Nephron (organoid): Measurements from ENCODE around the gene HMGB4.

Experiments
- H3K27ac Mint-ChIP-seq, 3 experiments: 2 replicates each; pipeline ENCODE4 v1.8.0; 2020; ENCODE audit warnings: mixed read lengths in 3 of 3, mild to moderate bottlenecking in 2 of 3, moderate library complexity in 1 of 3
- H3K27me3 Mint-ChIP-seq: 2 replicates; pipeline ENCODE4 v1.8.0; 2021; ENCODE audit warnings: low read depth, mild to moderate bottlenecking, moderate library complexity, mixed read lengths
- H3K36me3 Mint-ChIP-seq: 2 replicates; pipeline ENCODE4 v1.8.0; 2020; ENCODE audit warnings: low read depth, mixed read lengths
- H3K4me1 Mint-ChIP-seq: 2 replicates; pipeline ENCODE4 v1.8.0; 2020; ENCODE audit warnings: mixed read lengths
- H3K4me3 Mint-ChIP-seq, 3 experiments: 2 replicates each; pipeline ENCODE4 v1.8.0; 2020; ENCODE audit warnings: mild to moderate bottlenecking in 3 of 3, mixed read lengths in 3 of 3, moderate library complexity in 2 of 3
- H3K9me3 Mint-ChIP-seq: 2 replicates; pipeline ENCODE4 v1.8.0; 2020; ENCODE audit warnings: mixed read lengths
- TF ChIP-seq, protein P1 (sequence below), 3 experiments: fragments of 200-600 bp; sonication (generic); IDR thresholded peaks; one replicate each; pipeline ENCODE4 v1.5.0; 2021; ENCODE audit warnings: antibody characterized with exemption in 3 of 3; ENCODE audit not compliant: unreplicated experiment in 3 of 3

The HMGB4 gene

DNA sequence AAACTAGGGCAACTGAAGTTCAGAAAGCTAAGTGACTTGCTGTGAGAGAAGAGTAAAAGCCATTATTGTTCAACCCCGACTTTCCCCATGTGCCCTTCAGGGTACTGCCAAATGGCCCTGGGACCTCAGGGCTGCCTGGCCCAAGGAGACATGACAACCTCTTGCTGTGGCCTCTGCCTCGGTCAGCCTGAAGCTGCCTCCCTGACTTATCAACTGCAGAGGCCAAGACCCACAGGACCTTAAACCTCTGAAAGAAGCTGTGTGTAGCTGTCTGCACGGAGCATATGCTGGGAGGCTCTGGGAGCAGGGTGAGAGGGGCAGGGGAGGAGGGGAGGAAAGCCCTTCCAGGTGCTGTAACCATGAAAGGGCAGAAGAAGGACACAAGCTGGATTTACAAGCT is 35.9 kb downstream of the HMGB4 start:
- Mint-ChIP-seq H3K27me3 (peaks cover 12% of the 10 kb centered on the region), H3K4me1 (no peaks in the 10 kb centered on the region), H3K9me3 (no peaks in the 10 kb centered on the region), H3K36me3 (no peaks in the 10 kb centered on the region), H3K27ac (no peak overlapping the region), H3K4me3 (no peak overlapping the region)
- TF ChIP-seq, protein P1, sequence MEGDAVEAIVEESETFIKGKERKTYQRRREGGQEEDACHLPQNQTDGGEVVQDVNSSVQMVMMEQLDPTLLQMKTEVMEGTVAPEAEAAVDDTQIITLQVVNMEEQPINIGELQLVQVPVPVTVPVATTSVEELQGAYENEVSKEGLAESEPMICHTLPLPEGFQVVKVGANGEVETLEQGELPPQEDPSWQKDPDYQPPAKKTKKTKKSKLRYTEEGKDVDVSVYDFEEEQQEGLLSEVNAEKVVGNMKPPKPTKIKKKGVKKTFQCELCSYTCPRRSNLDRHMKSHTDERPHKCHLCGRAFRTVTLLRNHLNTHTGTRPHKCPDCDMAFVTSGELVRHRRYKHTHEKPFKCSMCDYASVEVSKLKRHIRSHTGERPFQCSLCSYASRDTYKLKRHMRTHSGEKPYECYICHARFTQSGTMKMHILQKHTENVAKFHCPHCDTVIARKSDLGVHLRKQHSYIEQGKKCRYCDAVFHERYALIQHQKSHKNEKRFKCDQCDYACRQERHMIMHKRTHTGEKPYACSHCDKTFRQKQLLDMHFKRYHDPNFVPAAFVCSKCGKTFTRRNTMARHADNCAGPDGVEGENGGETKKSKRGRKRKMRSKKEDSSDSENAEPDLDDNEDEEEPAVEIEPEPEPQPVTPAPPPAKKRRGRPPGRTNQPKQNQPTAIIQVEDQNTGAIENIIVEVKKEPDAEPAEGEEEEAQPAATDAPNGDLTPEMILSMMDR (IDR thresholded peaks at IDR 0.05; ENCODE audit: unreplicated experiment in 3 of 3) = no peak

DNA sequence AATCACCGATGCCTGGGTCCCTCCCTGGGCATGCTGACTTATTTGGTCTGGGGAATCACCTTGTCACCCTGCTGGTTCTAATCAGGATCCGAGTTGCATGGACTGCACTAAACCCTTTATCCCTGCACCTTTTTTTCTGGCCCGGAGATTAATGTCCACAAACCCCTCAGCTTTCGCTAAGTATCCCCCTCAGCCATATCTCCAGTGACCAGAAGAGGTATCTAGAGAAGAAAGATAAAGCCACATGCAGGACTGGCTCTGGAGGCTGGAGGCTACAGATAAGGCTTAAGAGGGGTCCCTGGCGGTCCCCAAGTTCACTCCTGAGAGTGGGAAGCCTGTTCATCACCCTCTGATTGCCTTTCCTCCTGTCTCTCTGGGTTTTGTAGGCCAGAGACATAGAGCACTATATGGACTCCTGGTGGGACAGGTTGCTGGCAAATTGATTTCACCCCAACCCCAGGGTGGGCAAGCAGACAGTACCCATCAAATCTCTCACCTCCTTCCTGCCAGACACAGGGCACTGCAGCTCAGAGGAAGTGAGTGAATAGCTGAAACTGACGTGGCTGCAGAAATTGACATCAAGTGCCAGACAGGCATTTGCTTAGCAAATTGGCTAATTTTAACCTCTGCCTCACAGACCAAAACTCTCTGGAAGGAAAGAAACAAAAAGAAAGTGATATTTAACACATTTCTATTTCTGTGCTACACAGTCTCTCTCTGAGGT is 38.8 kb downstream of the HMGB4 start:
- Mint-ChIP-seq H3K27ac (peak overlapping the region in 1 of 3 experiments; percentile 44), H3K9me3 (peaks cover 3% of the 10 kb centered on the region), H3K36me3 (no peaks in the 10 kb centered on the region), H3K27me3 (peaks cover 16% of the 10 kb centered on the region), H3K4me1 (no peaks in the 10 kb centered on the region), H3K4me3 (no peak overlapping the region)
- TF ChIP-seq, protein P1 (IDR thresholded peaks at IDR 0.05; ENCODE audit: unreplicated experiment in 3 of 3) = no peak

DNA sequence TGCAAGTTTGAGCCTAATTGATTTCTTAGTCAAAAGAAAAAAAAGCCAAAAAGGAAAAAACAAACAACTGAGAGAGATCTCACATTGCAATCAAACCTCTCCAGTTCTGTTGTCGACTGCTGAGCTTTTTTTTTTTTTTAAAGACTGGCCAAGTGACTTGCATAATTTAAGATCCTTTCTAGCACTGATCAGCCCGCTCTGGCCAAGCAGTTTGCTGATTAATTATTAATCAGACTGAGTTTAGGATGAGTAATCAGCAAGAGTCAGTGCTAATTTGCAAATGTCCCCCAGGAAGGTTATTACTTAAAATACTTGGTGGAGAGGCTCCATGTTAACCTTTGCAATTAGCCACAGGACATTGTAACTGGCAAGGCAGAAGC is 39.3 kb downstream of the HMGB4 start:
- TF ChIP-seq, protein P1 (IDR thresholded peaks at IDR 0.05; ENCODE audit: unreplicated experiment in 3 of 3) = no peak
- peaks cover 16% of the 10 kb centered on the region for H3K27me3 Mint-ChIP-seq
- no peak overlapping the region for H3K4me3 Mint-ChIP-seq
- no peaks in the 10 kb centered on the region for H3K36me3 Mint-ChIP-seq
- no peaks in the 10 kb centered on the region for H3K4me1 Mint-ChIP-seq
- H3K9me3 Mint-ChIP-seq = peaks cover 3% of the 10 kb centered on the region
- H3K27ac Mint-ChIP-seq = peak overlapping the region in 1 of 3 experiments; percentile 27

DNA sequence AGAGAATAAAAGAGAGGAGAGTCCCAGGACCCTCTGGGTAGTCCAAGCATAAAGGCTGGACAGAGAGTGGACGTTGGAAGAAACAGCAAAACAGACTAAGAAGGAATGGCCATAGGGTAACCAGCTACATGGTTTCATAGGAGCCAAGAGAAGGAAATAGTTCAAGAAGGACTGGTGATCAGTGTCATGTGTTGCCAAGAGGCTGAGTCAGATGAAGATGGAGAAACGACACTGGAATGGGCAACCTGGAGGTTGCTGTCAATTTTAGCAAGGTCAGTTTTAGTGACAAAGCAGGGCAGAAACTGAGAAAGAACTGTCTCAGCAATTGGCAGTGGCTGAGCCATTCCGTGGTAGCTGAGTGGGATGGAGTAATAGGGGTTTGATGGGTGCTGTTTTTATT is 41.4 kb downstream of the HMGB4 start:
- TF ChIP-seq, protein P1 (IDR thresholded peaks at IDR 0.05; ENCODE audit: unreplicated experiment in 3 of 3) = no peak
- Mint-ChIP-seq H3K9me3 (peaks cover 3% of the 10 kb centered on the region), H3K36me3 (no peaks in the 10 kb centered on the region), H3K27me3 (peaks cover 25% of the 10 kb centered on the region), H3K4me3 (no peak overlapping the region), H3K4me1 (no peaks in the 10 kb centered on the region), H3K27ac (no peak overlapping the region)

DNA sequence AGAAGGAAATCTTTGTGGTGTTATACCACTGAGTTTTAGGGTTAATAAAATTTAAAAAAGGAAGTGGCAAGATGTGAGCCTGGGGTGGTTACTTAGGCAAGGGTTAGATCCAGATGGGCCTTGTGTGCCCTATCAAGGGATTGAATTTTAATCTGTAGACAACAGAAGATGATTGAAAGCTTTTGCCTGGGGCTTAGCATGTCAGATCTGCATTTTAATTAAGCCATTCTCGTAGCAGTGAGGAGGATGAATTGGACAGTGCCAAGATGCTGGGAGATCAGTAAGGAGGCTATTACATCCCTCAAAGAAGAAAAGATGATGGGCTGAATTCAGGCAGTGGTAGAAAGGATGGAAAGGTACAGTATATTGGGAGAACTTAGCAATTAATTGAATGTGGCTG is 42.3 kb downstream of the HMGB4 start:
- Mint-ChIP-seq H3K27ac (no peak overlapping the region), H3K9me3 (peaks cover 3% of the 10 kb centered on the region), H3K4me3 (no peak overlapping the region), H3K4me1 (no peaks in the 10 kb centered on the region), H3K36me3 (no peaks in the 10 kb centered on the region), H3K27me3 (peaks cover 25% of the 10 kb centered on the region)
- TF ChIP-seq, protein P1 (IDR thresholded peaks at IDR 0.05; ENCODE audit: unreplicated experiment in 3 of 3) = no peak

DNA sequence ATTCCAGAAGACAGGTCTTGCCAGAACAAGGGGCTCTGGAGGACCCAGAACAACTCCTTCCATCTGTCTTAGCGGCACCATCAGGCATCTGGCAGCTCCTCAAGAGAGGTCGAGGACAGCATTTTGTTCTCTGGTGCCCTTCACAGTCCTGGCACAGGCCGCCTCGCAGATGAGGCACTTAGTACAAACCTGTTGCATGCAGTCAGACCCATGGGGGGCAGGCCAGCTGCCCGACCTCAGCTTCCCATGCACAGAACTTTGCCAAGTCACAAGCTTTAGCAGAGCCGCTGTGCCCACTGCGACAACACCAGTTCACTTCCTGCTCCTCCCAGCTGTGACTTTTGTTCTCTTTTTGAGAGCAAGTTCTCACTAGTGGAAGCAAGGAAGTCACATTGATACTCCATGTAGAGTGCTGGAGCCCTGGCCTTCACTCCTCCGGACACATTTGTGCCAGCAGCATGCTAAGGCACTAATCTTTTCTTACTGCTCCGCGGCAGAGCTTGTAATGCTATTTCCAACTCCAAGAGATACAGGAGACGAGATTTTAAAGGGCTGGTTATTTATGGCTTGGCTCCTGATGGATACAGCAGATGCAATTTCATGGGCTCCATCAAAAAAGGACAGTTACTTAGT is 44.6 kb downstream of the HMGB4 start:
- TF ChIP-seq, protein P1 (IDR thresholded peaks at IDR 0.05; ENCODE audit: unreplicated experiment in 3 of 3) = no peak
- Mint-ChIP-seq H3K4me1 (no peaks in the 10 kb centered on the region), H3K27me3 (peaks cover 20% of the 10 kb centered on the region), H3K36me3 (no peaks in the 10 kb centered on the region), H3K27ac (no peak overlapping the region), H3K4me3 (no peak overlapping the region), H3K9me3 (peaks cover 3% of the 10 kb centered on the region)
